Measurements from ENCODE around the gene PFN2. TPM values are rescaled to one million over a fixed set of nuclear protein-coding genes. Genes with fewer than 3 reads are reported as not detected.

Gene PFN2
- total and polyA plus RNA-seq, 7 donors, result 33.7 to 62.4 (median 52.5) TPM

- Histone ChIP-seq H3K36me3 (peaks cover 0 to 10% (median 0%) of the 10 kb centered on the region in 4 donors), H3K4me1 (peaks cover 0 to 55% (median 30%) of the 10 kb centered on the region in 4 donors), H3K27ac (peak overlapping the region; percentile 92 to 98 (median 97)), H3K27me3 (no peaks in the 10 kb centered on the region), H3K4me3 (peak overlapping the region; percentile 79 to 98 (median 86)), H3K9me3 (no peaks in the 10 kb centered on the region)
- TF ChIP-seq CTCF (IDR thresholded peaks at IDR 0.05) (no peak), POLR2AphosphoS5 (IDR thresholded peaks at IDR 0.05) (peak in 3 of 4 donors; percentile 5 to 36 (median 8))
- 12 to 46% methylated on average over 15 of the region's 15 CpGs for WGBS, 2 donors
- intact Hi-C loops (cut with DNase I), result loop anchor here (5.0 kb wide), 1 partner anchor 528 kb away; no protein-coding TSS in a partner anchor
- DNase-seq, result peak; percentile 74
Observed at GRCh38 chr3:149969110-149969939, 1.4 kb downstream of the PFN2 start.

- H3K9me3 ChIP-seq, result no peaks in the 10 kb centered on the region
- DNase-seq, result no peak
- peaks cover 0 to 10% (median 0%) of the 10 kb centered on the region in 4 donors for H3K36me3 ChIP-seq
- peak overlapping the region; percentile 92 to 98 (median 97) for H3K27ac ChIP-seq
- H3K4me3 ChIP-seq, result no peak overlapping the region
- intact Hi-C loops (cut with DNase I), result loop anchor here (5.0 kb wide), 1 partner anchor 529 kb away; no protein-coding TSS in a partner anchor
- WGBS, 2 donors, result 87 to 89% methylated on average over 8 of the region's 8 CpGs
- H3K4me1 ChIP-seq, result peaks cover 0 to 61% (median 36%) of the 10 kb centered on the region in 4 donors
- H3K27me3 ChIP-seq, result no peaks in the 10 kb centered on the region
- no peak for TF ChIP-seq POLR2AphosphoS5 (IDR thresholded peaks at IDR 0.05)
- TF ChIP-seq EP300 (IDR thresholded peaks at IDR 0.05), result no peak
- TF ChIP-seq CTCF (IDR thresholded peaks at IDR 0.05), result no peak
- no peak for TF ChIP-seq POLR2A (IDR thresholded peaks at IDR 0.05)
Observed at GRCh38 chr3:149968216-149968615, 2.5 kb downstream of the PFN2 start.

GRCh38 chr3:149967086-149967685 is 3.5 kb downstream of the PFN2 start:
- Histone ChIP-seq H3K9me3 (no peaks in the 10 kb centered on the region), H3K36me3 (peaks cover 0 to 10% (median 0%) of the 10 kb centered on the region in 4 donors), H3K4me1 (peaks cover 0 to 59% (median 35%) of the 10 kb centered on the region in 4 donors), H3K27me3 (no peaks in the 10 kb centered on the region), H3K4me3 (no peak overlapping the region), H3K27ac (peak overlapping the region in 3 of 4 donors; percentile 96 to 98 (median 98))
- TF ChIP-seq POLR2A (IDR thresholded peaks at IDR 0.05) (no peak), POLR2AphosphoS5 (IDR thresholded peaks at IDR 0.05) (no peak), CTCF (IDR thresholded peaks at IDR 0.05) (peak; percentile 34 to 55 (median 52)), EP300 (IDR thresholded peaks at IDR 0.05) (no peak)
- 17 to 30% methylated on average over 9 of the region's 9 CpGs for WGBS, 2 donors
- intact Hi-C loops (cut with DNase I), result loop anchor here (2.0 to 5.0 kb wide), 2 partner anchors 254 to 530 kb away; no protein-coding TSS in a partner anchor
- no peak for DNase-seq

GRCh38 chr3:149965278-149965677 is 5.4 kb downstream of the PFN2 start:
- intact Hi-C loops (cut with DNase I), result loop anchor here (5.0 kb wide), 1 partner anchor 532 kb away; no protein-coding TSS in a partner anchor
- Histone ChIP-seq H3K27me3 (no peaks in the 10 kb centered on the region), H3K4me1 (peaks cover 0 to 54% (median 29%) of the 10 kb centered on the region in 4 donors), H3K9me3 (no peaks in the 10 kb centered on the region), H3K4me3 (no peak overlapping the region), H3K36me3 (peaks cover 0 to 15% (median 0%) of the 10 kb centered on the region in 4 donors), H3K27ac (no peak overlapping the region)
- TF ChIP-seq POLR2AphosphoS5 (IDR thresholded peaks at IDR 0.05) (no peak), EP300 (IDR thresholded peaks at IDR 0.05) (no peak), CTCF (IDR thresholded peaks at IDR 0.05) (no peak), POLR2A (IDR thresholded peaks at IDR 0.05) (no peak)
- no peak for DNase-seq

Data from sigmoid colon (tissue), 7 donors.